ENCODE data around the gene PDLIM5. TPM values are rescaled to one million over a fixed set of nuclear protein-coding genes. Genes with fewer than 3 reads are reported as not detected.

Gene PDLIM5
- total RNA-seq, 4 donors from 2014 or later = 90.8 to 169 (median 121) TPM

- TF ChIP-seq CTCF (IDR thresholded peaks at IDR 0.05; ENCODE audit: low read depth) = no peak
Observed at GRCh38 chr4:94430406-94430805, 21.3 kb upstream of the PDLIM5 start.

- TF ChIP-seq CTCF (IDR thresholded peaks at IDR 0.05; ENCODE audit: low read depth) = no peak
Observed at GRCh38 chr4:94431388-94431787, 20.4 kb upstream of the PDLIM5 start.

- TF ChIP-seq CTCF (IDR thresholded peaks at IDR 0.05; ENCODE audit: low read depth) = no peak
Observed at GRCh38 chr4:94434505-94434904, 17.2 kb upstream of the PDLIM5 start.

- no peak for TF ChIP-seq CTCF (IDR thresholded peaks at IDR 0.05; ENCODE audit: low read depth)
Observed at GRCh38 chr4:94435874-94436273, 15.9 kb upstream of the PDLIM5 start.

- no peak for TF ChIP-seq CTCF (IDR thresholded peaks at IDR 0.05; ENCODE audit: low read depth)
Observed at GRCh38 chr4:94436512-94436911, 15.2 kb upstream of the PDLIM5 start.

GRCh38 chr4:94439606-94440005, 12.1 kb upstream of the PDLIM5 start:
- TF ChIP-seq CTCF (IDR thresholded peaks at IDR 0.05; ENCODE audit: low read depth) = no peak

GRCh38 chr4:94441838-94442237, 9.9 kb upstream of the PDLIM5 start:
- no peak for TF ChIP-seq CTCF (IDR thresholded peaks at IDR 0.05; ENCODE audit: low read depth)
